ENCODE measurements around the gene TRIM17.

DNA sequence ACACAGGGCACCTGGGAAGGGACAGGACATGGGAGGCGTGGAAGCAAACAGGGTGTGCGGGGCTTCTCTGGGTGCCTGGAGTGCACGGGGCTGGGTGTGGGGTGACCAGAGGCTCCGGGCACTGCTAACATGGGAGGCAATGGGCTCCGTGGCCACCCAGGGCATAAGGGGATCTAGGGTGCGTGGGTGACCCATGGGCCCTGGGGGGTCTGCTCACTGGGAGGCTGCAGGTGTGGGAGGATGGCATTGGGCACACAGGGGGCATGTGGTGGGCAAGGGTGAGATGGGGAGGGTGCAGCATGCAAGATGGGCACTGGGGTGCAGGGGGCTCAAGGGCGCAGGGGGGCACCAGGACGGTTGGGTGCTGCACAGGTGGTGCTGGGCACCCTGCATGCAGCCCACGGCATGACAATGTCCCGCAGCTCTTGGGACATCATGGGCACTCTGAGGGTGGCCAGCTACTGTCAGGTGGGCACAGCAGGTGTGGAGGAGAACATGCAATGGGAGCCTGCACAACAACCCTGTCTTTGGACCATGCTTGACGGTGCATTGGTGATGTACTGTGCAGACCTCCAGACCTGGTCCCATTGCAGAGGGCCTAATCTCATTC lies 25.1 kb downstream of the TRIM17 start:
- TF ChIP-seq, protein P1, sequence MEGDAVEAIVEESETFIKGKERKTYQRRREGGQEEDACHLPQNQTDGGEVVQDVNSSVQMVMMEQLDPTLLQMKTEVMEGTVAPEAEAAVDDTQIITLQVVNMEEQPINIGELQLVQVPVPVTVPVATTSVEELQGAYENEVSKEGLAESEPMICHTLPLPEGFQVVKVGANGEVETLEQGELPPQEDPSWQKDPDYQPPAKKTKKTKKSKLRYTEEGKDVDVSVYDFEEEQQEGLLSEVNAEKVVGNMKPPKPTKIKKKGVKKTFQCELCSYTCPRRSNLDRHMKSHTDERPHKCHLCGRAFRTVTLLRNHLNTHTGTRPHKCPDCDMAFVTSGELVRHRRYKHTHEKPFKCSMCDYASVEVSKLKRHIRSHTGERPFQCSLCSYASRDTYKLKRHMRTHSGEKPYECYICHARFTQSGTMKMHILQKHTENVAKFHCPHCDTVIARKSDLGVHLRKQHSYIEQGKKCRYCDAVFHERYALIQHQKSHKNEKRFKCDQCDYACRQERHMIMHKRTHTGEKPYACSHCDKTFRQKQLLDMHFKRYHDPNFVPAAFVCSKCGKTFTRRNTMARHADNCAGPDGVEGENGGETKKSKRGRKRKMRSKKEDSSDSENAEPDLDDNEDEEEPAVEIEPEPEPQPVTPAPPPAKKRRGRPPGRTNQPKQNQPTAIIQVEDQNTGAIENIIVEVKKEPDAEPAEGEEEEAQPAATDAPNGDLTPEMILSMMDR (IDR thresholded peaks at IDR 0.05) = no peak
- TF ChIP-seq POLR2A (IDR thresholded peaks at IDR 0.05) = no peak

All from adrenal gland (tissue), 5 donors.